HEK293 (cell line): ENCODE results near the gene BOC.

Experiments
- KLF9 ChIP-seq: fragments of 450-650 bp; formaldehyde crosslinking; IDR thresholded peaks from 2 replicates; pipeline ENCODE4 v1.5.1; 2016; ENCODE audit warnings: missing biosample characterization, missing genetic modification characterization, low read depth
- PRDM1 ChIP-seq: fragments of 450-650 bp; formaldehyde crosslinking; IDR thresholded peaks from 2 replicates; pipeline ENCODE4; 2016; ENCODE audit warnings: missing biosample characterization, missing genetic modification characterization
- SCRT1 ChIP-seq: fragments of 450-650 bp; formaldehyde crosslinking; IDR thresholded peaks from 2 replicates; pipeline ENCODE4 v1.5.1; 2016; ENCODE audit warnings: missing biosample characterization, missing genetic modification characterization, borderline replicate concordance
- SETDB1 ChIP-seq: IDR thresholded peaks from one replicate; pipeline ENCODE4 v1.6.1; 2017; ENCODE audit warnings: mild to moderate bottlenecking, low read length, moderate library complexity, mixed read lengths; ENCODE audit not compliant: insufficient read length
- ZEB2 ChIP-seq: fragments of 450-650 bp; formaldehyde crosslinking; IDR thresholded peaks from 2 replicates; pipeline ENCODE4 v1.5.1; 2016; ENCODE audit warnings: missing biosample characterization, missing genetic modification characterization
- ZFHX2 ChIP-seq: fragments of 450-650 bp; formaldehyde crosslinking; conservative IDR thresholded peaks from 2 replicates; pipeline ENCODE4 v1.5.1; 2016; ENCODE audit warnings: missing biosample characterization, missing genetic modification characterization
- ZFP3 ChIP-seq: fragments of 450-650 bp; formaldehyde crosslinking; IDR thresholded peaks from 2 replicates; pipeline ENCODE4 v1.5.1; 2016; ENCODE audit warnings: low read depth, missing biosample characterization, missing genetic modification characterization
- ZFP69B ChIP-seq: fragments of 450-650 bp; formaldehyde crosslinking; IDR thresholded peaks from 2 replicates; pipeline ENCODE4 v1.5.1; 2016; ENCODE audit warnings: missing biosample characterization, missing genetic modification characterization
- ZNF114 ChIP-seq: fragments of 450-650 bp; formaldehyde crosslinking; IDR thresholded peaks from 2 replicates; pipeline ENCODE4 v1.5.0; 2017; ENCODE audit warnings: missing biosample characterization, missing genetic modification characterization
- ZNF155 ChIP-seq: fragments of 450-650 bp; formaldehyde crosslinking; IDR thresholded peaks from 2 replicates; pipeline ENCODE4 v1.5.1; 2016; ENCODE audit warnings: missing biosample characterization, missing genetic modification characterization
- ZNF174 ChIP-seq: fragments of 450-650 bp; formaldehyde crosslinking; IDR thresholded peaks from 2 replicates; pipeline ENCODE4 v1.5.0; 2017; ENCODE audit warnings: missing biosample characterization, mild to moderate bottlenecking, missing genetic modification characterization
- ZNF184 ChIP-seq: fragments of 450-650 bp; IDR thresholded peaks from 2 replicates; pipeline ENCODE4 v1.5.1; 2018; ENCODE audit warnings: missing biosample characterization, mild to moderate bottlenecking, missing genetic modification characterization
- ZNF223 ChIP-seq: fragments of 450-650 bp; formaldehyde crosslinking; IDR thresholded peaks from 2 replicates; pipeline ENCODE4 v1.5.1; 2016; ENCODE audit warnings: missing biosample characterization, missing genetic modification characterization
- ZNF248 ChIP-seq: fragments of 450-650 bp; formaldehyde crosslinking; IDR thresholded peaks from 2 replicates; pipeline ENCODE4 v1.5.1; 2017; ENCODE audit warnings: missing biosample characterization, missing genetic modification characterization
- ZNF266 ChIP-seq: fragments of 450-650 bp; formaldehyde crosslinking; IDR thresholded peaks from 2 replicates; pipeline ENCODE4 v1.5.1; 2016; ENCODE audit warnings: missing biosample characterization, missing genetic modification characterization, low read depth
- ZNF292 ChIP-seq: fragments of 450-650 bp; formaldehyde crosslinking; IDR thresholded peaks from 2 replicates; pipeline ENCODE4 v1.5.1; 2016; ENCODE audit warnings: low read depth, missing biosample characterization, missing genetic modification characterization, borderline replicate concordance
- ZNF394 ChIP-seq: fragments of 450-650 bp; formaldehyde crosslinking; IDR thresholded peaks from 2 replicates; pipeline ENCODE4 v1.5.1; 2016; ENCODE audit warnings: missing biosample characterization, missing genetic modification characterization, mild to moderate bottlenecking, moderate library complexity, borderline replicate concordance
- ZNF404 ChIP-seq: fragments of 450-650 bp; formaldehyde crosslinking; IDR thresholded peaks from 2 replicates; pipeline ENCODE4 v1.5.1; 2017; ENCODE audit warnings: missing biosample characterization, missing genetic modification characterization
- ZNF423 ChIP-seq: fragments of 450-650 bp; formaldehyde crosslinking; IDR thresholded peaks from 2 replicates; pipeline ENCODE4 v1.5.1; 2016; ENCODE audit warnings: missing biosample characterization, missing genetic modification characterization
- ZNF560 ChIP-seq: fragments of 450-650 bp; formaldehyde crosslinking; IDR thresholded peaks from 2 replicates; pipeline ENCODE4 v1.5.1; 2017; ENCODE audit warnings: missing biosample characterization, missing genetic modification characterization, borderline replicate concordance
- ZNF561 ChIP-seq: fragments of 450-650 bp; IDR thresholded peaks from 2 replicates; pipeline ENCODE4 v1.5.1; 2018; ENCODE audit warnings: missing biosample characterization, missing genetic modification characterization, borderline replicate concordance
- ZNF623 ChIP-seq: fragments of 450-650 bp; formaldehyde crosslinking; IDR thresholded peaks from 2 replicates; pipeline ENCODE4 v1.5.1; 2016; ENCODE audit warnings: missing biosample characterization, missing genetic modification characterization
- ZNF707 ChIP-seq: fragments of 450-650 bp; formaldehyde crosslinking; IDR thresholded peaks from 2 replicates; pipeline ENCODE4 v1.5.1; 2016; ENCODE audit warnings: missing biosample characterization, missing genetic modification characterization
- ZNF76 ChIP-seq: fragments of 450-650 bp; formaldehyde crosslinking; IDR thresholded peaks from 2 replicates; pipeline ENCODE4; 2016; ENCODE audit warnings: low read depth, missing biosample characterization, missing genetic modification characterization, borderline replicate concordance
- ZNF830 ChIP-seq: fragments of 450-650 bp; IDR thresholded peaks from 2 replicates; pipeline ENCODE4 v1.5.0; 2018; ENCODE audit warnings: missing biosample characterization, missing genetic modification characterization, low read depth, mild to moderate bottlenecking, moderate library complexity
- ZSCAN30 ChIP-seq: fragments of 450-650 bp; IDR thresholded peaks from 2 replicates; pipeline ENCODE4 v1.5.1; 2018; ENCODE audit warnings: missing biosample characterization, mild to moderate bottlenecking, missing genetic modification characterization, moderate library complexity
- TF ChIP-seq, protein P1 (sequence below): fragments of 450-650 bp; formaldehyde crosslinking; IDR thresholded peaks from 2 replicates; pipeline ENCODE4 v1.5.0; 2017; ENCODE audit warnings: missing biosample characterization, missing genetic modification characterization, borderline replicate concordance
- TF ChIP-seq, protein P2 (sequence below): fragments of 450-650 bp; formaldehyde crosslinking; IDR thresholded peaks from 2 replicates; pipeline ENCODE4 v1.5.1; 2016; ENCODE audit warnings: missing biosample characterization, missing genetic modification characterization
- TF ChIP-seq, protein P3 (sequence below): fragments of 450-650 bp; IDR thresholded peaks from 2 replicates; pipeline ENCODE4 v1.5.1; 2018; ENCODE audit warnings: missing biosample characterization, missing genetic modification characterization
- TF ChIP-seq, protein P4 (sequence below): fragments of 450-650 bp; formaldehyde crosslinking; IDR thresholded peaks from 2 replicates; pipeline ENCODE4 v1.5.1; 2017; ENCODE audit warnings: missing biosample characterization, missing genetic modification characterization
- TF ChIP-seq, protein P5 (sequence below): fragments of 450-650 bp; formaldehyde crosslinking; IDR thresholded peaks from 2 replicates; pipeline ENCODE4 v1.5.1; 2016; ENCODE audit warnings: missing biosample characterization, missing genetic modification characterization

Gene BOC

DNA sequence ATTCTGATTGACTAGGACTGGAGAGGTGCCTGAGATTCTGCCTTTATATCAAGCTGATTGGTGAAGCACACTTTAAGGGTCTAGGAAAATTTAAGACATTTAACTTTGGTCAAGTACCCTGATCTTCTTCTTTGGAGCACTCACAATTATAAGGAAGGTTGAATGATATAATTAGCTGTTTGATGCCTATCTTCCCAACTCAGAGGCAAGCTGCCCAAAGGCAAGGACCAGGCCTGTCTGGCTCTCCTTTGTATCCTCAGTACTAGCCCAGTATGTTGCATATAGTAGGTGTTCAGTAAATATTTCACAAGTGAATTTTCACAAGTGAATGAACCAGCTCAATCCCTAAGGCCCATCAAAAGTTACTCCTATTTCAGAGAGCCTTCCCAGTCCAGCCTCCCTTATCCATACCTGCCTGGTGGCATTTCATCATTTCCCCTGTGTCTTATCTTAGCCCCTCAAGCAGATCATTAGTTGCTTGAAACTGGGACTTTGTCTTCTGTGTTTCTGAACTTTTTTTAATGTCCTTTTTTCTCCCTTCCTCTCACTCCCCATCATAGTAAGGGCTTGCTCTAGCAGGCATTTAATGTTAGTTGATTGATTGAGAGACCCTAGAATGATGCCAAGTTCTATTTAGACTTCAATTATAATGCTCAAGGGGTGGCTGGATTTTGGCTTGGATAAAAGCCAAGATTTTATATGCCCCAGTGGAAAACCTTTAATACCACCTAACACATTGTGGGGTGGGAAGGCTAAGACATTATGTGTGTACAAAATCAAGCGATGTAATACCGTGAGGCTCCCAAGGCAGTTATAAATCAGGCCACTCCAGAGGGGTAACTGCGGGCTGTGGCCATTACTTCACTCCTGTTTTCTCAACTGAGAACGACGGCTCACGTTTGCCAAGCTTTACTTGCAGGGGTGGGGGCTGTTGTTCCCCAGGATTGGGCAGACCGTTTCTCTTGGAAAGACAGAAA is 43.2 kb upstream of the BOC start (continued):
- TF ChIP-seq ZNF155 (tag by site-specific recombination) (no peak), ZEB2 (no peak; the same call in none of the 2 replicates), SETDB1 (no peak), SCRT1 (tag by site-specific recombination) (no peak), ZFHX2 (tag by site-specific recombination) (no peak), ZNF248 (tag by site-specific recombination) (no peak), ZNF292 (tag by site-specific recombination) (no peak), ZNF404 (no peak), ZNF174 (no peak), ZNF561 (tag by site-specific recombination) (peak; percentile 92), ZNF423 (peak; percentile 75; the same call in 1 of the 2 replicates), ZNF266 (no peak), ZNF707 (no peak), ZNF76 (no peak), ZSCAN30 (tag by site-specific recombination) (peak; percentile 85), ZNF830 (tag by site-specific recombination) (no peak), ZFP3 (no peak), ZNF560 (no peak), KLF9 (tag by site-specific recombination) (no peak), PRDM1 (tag by site-specific recombination) (no peak), ZNF223 (no peak), ZNF114 (tag by site-specific recombination) (no peak), ZNF623 (tag by site-specific recombination) (no peak), ZFP69B (tag by site-specific recombination) (no peak), ZNF184 (tag by site-specific recombination) (no peak), ZNF394 (tag by site-specific recombination) (no peak)
- TF ChIP-seq, protein P1, sequence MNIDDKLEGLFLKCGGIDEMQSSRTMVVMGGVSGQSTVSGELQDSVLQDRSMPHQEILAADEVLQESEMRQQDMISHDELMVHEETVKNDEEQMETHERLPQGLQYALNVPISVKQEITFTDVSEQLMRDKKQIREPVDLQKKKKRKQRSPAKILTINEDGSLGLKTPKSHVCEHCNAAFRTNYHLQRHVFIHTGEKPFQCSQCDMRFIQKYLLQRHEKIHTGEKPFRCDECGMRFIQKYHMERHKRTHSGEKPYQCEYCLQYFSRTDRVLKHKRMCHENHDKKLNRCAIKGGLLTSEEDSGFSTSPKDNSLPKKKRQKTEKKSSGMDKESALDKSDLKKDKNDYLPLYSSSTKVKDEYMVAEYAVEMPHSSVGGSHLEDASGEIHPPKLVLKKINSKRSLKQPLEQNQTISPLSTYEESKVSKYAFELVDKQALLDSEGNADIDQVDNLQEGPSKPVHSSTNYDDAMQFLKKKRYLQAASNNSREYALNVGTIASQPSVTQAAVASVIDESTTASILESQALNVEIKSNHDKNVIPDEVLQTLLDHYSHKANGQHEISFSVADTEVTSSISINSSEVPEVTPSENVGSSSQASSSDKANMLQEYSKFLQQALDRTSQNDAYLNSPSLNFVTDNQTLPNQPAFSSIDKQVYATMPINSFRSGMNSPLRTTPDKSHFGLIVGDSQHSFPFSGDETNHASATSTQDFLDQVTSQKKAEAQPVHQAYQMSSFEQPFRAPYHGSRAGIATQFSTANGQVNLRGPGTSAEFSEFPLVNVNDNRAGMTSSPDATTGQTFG (tag by site-specific recombination), result no peak
- TF ChIP-seq, protein P2, sequence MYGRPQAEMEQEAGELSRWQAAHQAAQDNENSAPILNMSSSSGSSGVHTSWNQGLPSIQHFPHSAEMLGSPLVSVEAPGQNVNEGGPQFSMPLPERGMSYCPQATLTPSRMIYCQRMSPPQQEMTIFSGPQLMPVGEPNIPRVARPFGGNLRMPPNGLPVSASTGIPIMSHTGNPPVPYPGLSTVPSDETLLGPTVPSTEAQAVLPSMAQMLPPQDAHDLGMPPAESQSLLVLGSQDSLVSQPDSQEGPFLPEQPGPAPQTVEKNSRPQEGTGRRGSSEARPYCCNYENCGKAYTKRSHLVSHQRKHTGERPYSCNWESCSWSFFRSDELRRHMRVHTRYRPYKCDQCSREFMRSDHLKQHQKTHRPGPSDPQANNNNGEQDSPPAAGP (tag by site-specific recombination), result 0 out of 2 replicates have a peak, but pooled peaks have one; percentile 30
- TF ChIP-seq, protein P3, sequence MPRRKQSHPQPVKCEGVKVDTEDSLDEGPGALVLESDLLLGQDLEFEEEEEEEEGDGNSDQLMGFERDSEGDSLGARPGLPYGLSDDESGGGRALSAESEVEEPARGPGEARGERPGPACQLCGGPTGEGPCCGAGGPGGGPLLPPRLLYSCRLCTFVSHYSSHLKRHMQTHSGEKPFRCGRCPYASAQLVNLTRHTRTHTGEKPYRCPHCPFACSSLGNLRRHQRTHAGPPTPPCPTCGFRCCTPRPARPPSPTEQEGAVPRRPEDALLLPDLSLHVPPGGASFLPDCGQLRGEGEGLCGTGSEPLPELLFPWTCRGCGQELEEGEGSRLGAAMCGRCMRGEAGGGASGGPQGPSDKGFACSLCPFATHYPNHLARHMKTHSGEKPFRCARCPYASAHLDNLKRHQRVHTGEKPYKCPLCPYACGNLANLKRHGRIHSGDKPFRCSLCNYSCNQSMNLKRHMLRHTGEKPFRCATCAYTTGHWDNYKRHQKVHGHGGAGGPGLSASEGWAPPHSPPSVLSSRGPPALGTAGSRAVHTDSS (tag by site-specific recombination), result no peak; the same call in 1 of the 2 replicates
- TF ChIP-seq, protein P4, sequence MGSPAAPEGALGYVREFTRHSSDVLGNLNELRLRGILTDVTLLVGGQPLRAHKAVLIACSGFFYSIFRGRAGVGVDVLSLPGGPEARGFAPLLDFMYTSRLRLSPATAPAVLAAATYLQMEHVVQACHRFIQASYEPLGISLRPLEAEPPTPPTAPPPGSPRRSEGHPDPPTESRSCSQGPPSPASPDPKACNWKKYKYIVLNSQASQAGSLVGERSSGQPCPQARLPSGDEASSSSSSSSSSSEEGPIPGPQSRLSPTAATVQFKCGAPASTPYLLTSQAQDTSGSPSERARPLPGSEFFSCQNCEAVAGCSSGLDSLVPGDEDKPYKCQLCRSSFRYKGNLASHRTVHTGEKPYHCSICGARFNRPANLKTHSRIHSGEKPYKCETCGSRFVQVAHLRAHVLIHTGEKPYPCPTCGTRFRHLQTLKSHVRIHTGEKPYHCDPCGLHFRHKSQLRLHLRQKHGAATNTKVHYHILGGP (tag by site-specific recombination), result no peak
- TF ChIP-seq, protein P5, sequence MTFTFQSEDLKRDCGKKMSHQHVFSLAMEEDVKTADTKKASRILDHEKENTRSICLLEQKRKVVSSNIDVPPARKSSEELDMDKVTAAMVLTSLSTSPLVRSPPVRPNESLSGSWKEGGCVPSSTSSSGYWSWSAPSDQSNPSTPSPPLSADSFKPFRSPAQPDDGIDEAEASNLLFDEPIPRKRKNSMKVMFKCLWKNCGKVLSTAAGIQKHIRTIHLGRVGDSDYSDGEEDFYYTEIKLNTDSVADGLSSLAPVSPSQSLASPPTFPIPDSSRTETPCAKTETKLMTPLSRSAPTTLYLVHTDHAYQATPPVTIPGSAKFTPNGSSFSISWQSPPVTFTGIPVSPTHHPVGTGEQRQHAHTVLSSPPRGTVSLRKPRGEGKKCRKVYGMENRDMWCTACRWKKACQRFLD (tag by site-specific recombination), result no peak
